Cardiac fibroblast (primary cell): ENCODE measurements around the gene ENAH.

Source experiments
- DNase-seq, 2 donors: peaks; one replicate each; pipeline versions ENCODE4 v3.0.0 to v3.0.0-alpha.2; 2010; ENCODE audit warnings: low read depth in 2 of 2
- H3K4me3 ChIP-seq, 2 donors: replicated peaks in 1 of 2; 1 replicate in 1 of 2; 2 replicates in 1 of 2; pipeline ENCODE4 v1.5.1; 2011; ENCODE audit warnings: low read depth in 2 of 2, low read length in 2 of 2, mild to moderate bottlenecking in 2 of 2, moderate library complexity in 1 of 2
- CTCF ChIP-seq: IDR thresholded peaks from one replicate; pipeline ENCODE4 v1.5.1; 2011; ENCODE audit warnings: low read depth, mild to moderate bottlenecking, low read length, inconsistent platforms

Gene ENAH

GRCh38 chr1:225655509-225656258, 2.8 kb upstream of the ENAH start:
- H3K4me3 ChIP-seq: no peak overlapping the region
- peak; percentile 97 to 98 for DNase-seq
- TF ChIP-seq CTCF: no peak

- no peak for DNase-seq
- TF ChIP-seq CTCF: no peak
- peak overlapping the region in 1 of 2 donors; percentile 3 for H3K4me3 ChIP-seq
These were observed 2.0 kb upstream of the ENAH start for GRCh38 chr1:225654688-225655508.

GRCh38 chr1:225654277-225654597, 1.3 kb upstream of the ENAH start:
- DNase-seq: peak in 1 of 2 donors; percentile 28
- TF ChIP-seq CTCF: no peak
- peak overlapping the region; percentile 66 to 83 for H3K4me3 ChIP-seq

- DNase-seq: peak; percentile 78 to 80
- TF ChIP-seq CTCF: no peak
- peak overlapping the region; percentile 66 to 83 for H3K4me3 ChIP-seq
These were observed 747 bp upstream of the ENAH start for GRCh38 chr1:225653463-225654276.

- TF ChIP-seq CTCF: no peak
- peak overlapping the region; percentile 83 to 96 for H3K4me3 ChIP-seq
- DNase-seq: peak; percentile 24 to 42
These were observed 823 bp downstream of the ENAH start for GRCh38 chr1:225651872-225652728.

GRCh38 chr1:225651376-225651871, 1.5 kb downstream of the ENAH start:
- peak overlapping the region; percentile 83 to 96 for H3K4me3 ChIP-seq
- peak; percentile 42 to 69 for DNase-seq
- no peak for TF ChIP-seq CTCF
